SHP77 treated with DMSO at 0.1 percent for 48 hours (cell line): ENCODE results near the gene ARSD.
"Not testable (repeated sequence)": the region's sequence is repeated elsewhere in the genome, so short reads cannot be mapped to it uniquely, and the experiment has no call there.

Experiments used
- DNase-seq: peaks from one replicate; lab custom pipeline; 2025; lab: John Stamatoyannopoulos, UW

The ARSD gene

DNA sequence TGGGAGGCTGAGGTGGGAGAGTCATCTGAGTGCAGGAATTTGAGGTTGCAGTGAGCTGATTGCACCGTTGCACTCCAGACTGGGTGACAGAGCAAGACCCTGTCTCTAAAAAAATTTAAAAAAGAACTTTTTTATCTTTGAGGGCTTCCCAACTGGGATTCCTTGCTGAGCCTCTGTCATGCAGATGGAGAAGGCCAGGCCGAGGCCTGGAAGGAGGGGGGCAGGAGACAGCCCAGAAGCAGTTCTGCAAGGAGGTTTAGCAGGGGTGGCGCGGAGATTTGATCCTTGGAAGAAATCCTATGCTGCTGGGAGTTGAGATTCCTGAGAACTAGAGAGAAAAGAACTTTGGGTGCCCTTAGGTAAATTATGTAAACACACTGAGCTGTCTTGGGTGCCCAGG lies 2.5 kb upstream of the ARSD start:
- DNase-seq = no peak

DNA sequence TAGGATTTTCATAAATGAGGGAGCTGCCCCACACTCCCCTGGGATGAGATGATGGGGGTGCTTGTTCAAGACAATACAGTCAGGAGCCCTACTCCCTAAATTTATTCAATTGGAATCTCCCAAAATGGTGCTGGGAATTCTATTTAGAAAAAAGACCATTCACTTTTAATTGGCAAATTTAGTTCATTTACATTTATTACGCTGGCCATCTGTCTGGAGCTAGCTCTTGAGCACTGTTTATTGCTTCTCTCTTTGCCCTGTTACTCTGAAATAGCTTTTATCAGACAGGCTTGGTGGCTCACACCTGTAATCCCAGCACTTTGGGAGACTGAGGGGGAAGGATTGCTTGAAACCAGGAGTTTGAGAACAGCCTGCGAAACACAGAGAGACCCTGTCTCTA lies 2.0 kb upstream of the ARSD start:
- DNase-seq = no peak

DNA sequence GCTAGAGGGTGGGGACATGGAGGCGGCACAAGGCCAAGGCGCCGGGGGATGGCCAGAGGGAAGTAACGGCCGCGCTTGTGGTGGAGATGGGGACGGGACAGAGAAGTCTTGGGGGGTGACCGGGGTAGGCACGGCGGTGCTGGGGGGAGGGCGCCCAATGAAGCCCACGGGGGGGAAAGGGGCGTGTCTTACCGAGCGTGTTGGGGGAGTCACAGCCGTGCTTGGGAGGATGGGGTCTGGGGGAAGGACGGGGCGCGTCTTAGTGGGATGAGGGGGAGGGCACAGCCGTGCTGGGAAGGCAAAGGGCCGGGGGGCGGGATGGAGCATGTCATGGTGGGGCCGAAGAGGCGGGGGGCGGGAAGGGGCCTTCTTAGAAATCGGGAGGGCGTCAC lies 952 bp downstream of the ARSD start:
- no peak for DNase-seq

DNA sequence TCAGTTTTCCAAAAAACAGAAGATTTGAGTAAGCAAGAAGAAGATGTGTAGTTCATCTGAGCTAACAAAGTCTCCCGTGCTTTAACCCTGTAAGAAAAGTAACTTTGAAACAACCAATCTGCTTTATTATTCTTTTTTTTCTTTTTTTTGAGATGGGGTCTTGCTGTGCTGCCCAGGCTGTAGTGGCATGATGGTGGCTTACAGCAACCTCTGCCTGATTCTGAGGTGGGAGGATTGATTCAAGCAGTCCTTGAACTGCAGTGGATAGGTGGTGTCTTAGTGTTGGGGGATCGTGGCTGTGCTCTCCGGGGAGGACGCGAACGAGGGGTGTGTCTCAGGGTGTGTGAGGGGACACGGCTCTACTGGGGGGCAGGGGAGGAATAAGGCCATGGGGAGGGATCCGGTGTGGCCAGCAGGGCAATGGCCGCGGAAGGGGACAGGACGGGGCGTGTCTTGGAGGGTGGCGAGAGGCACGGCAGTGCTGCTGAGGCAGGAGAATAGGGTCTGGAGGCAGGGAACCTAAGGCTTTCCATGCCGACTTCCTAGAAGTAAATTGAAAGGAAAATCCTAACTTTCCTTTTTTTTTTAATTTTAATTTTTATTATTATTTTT lies 2.4 kb downstream of the ARSD start:
- no peak for DNase-seq

DNA sequence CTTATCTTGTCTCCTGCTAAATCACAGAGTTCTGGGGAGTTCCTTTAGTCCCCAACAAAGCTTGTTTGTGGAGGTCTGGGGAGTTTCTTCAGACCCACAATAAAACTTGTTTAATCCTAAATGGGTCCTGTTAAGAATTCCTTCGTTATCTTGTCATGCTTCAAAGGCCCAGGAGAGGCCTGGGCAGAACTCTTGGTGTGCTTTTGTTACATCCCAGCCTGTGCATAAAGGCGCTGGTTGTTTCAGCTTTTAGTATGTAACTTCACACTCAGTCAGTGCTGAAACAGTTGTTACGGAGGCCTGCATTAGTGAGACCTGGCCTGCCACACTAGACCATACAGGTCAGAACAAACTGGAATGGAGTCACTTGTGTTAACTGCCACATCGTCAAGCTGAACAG lies 2.9 kb downstream of the ARSD start:
- not testable (repeated sequence) for DNase-seq

DNA sequence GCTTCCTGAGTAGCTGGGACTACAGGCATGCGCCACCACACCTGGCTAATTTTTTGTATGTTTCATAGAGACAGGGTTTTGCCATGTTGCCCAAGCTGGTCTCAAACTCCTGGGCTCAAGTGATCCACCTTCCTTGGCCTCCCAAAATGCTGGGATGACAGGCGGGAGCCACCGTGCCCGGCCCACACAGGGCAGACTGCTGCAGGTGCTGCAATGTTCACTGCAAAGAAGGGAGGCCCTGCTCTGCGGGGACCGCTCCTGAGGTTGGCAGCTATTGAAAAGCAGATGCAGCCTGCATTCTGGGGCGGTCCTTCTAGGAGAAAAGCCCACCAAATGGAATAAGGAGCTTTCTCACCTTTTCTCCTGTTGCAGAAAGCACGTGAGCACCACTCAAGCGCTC lies 5.0 kb downstream of the ARSD start:
- DNase-seq = no peak

DNA sequence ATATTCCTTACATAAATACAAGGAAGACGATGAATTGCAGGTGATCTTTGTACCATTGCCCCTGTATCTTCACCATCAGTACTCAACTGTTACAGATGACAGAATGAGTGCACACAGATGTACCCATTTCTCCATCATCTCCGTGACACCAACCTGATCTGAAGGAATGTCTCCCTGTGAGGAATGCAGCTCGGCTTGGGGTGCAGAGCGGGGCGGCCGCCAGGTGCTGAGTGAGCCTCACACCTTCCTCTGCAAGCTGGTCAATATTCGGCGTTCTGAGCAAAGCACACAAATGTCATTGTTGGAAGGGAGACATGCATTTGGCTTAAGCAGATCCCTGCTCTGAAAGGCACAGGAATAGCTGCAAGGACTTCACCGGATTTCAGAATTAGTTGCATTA lies 7.4 kb downstream of the ARSD start:
- no peak for DNase-seq

DNA sequence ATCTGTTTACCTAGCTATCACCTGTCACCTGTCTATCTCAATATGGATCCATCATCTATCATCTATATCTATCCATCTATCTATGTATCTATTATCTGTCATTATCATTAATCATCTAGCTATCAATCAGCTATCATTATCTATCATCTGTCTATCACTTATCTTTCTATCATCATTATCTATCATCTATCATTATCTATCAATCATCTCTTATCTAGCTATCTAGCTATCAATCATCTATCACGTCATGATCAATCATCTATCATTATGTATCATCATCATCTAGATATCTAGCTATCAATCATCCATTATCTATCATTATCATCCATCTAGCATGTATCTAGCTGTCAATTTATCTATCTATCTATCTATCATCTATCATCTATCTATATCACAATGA lies 7.9 kb downstream of the ARSD start:
- no peak for DNase-seq

DNA sequence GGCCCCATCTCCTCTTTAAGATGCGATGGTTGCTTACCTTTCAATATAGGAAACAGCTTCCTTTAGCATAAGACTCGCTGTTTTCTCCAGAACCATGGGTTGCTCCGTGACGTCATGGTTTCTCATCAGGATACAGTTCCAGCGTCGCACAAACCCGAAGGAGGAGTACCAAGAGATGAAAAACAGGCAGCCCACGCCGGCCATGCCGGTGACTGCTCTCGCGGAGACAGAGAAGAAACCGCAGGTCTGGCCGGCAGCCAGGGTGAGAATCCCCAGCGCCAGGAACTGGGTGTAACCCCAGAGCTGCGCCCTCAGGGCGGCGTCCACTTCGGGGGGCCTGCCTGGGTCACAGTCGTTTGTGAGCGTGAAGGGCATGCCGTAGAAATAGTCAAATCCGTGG lies 11.4 kb downstream of the ARSD start:
- no peak for DNase-seq

DNA sequence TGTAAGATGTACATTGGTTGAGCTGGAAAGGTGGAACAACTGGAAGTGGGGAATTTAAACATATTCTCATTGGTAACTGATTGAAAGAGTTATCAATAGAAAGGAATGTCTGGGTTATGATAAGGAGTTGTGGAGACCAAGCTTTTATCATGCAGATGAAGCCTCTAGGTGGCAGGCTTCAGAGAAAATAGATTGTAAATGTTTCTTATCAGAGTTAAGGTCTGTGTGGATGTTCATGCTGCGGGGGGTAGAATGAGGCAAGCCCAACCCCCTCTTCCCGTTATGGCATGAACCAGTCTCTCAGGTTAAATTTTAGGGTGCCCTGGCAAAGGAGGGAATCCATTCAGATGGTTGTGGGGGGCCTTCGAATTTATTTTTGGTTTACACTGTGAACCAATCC lies 16.0 kb downstream of the ARSD start:
- DNase-seq = no peak

DNA sequence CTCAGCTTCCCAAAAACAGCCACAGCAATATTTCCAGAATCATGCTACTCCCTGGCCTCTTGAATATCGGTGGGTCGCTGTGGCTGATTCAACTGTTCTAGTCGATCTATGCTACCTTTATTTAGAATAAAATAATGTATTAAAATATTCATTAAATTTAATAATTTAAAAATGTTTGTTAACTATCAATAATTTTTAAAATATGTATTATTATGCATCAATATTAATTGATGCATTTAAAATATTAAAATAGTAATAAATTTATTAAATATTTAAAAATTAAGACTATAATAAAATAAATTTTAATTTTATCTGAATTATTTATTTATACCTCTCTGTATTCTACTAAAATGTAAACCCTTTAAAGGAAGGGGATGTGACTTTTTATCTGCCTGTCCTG lies 19.0 kb downstream of the ARSD start:
- DNase-seq = no peak

DNA sequence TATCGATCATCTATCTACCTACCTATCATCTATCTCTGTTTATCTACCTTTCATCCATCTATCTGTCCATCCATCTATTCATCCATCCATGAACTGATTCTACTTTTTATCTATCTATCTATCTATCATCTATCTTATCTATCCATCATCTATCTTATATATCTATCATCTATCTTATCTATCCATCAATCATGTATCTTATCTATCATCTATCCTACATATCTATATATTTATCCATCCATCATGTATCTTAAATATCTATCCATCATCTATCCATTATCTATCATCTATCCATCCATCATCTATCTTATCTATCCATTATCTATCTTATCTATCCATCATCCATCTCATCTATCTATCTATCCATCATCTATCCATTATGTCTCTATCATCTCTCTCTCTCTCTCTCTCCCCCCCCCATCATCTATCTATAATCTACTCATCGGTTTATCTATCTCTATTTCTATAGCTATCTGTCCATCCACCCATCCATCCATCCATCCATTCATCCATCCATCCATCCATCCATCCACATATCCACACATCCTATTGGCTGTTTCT lies 20.9 kb downstream of the ARSD start:
- DNase-seq = no peak

DNA sequence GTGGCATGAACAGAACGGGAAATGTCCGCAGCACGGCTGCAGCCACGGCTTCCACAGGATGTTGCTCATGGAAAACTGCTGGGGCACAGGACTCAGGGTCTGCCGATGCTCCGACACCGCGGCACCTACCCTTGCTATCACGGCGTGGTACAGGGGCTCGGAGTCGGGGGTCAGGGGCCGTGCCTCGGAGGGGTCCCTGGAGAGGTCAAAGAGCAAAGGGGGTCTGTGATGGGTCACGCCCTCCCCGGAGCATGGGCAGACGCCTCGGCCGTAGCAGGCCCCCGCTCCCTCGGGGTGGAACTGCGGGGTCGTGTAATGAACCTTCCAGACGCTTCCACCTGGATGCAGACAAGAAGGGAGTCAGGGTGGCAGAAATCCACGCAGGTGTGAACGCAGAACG lies 21.8 kb downstream of the ARSD start:
- no peak for DNase-seq

DNA sequence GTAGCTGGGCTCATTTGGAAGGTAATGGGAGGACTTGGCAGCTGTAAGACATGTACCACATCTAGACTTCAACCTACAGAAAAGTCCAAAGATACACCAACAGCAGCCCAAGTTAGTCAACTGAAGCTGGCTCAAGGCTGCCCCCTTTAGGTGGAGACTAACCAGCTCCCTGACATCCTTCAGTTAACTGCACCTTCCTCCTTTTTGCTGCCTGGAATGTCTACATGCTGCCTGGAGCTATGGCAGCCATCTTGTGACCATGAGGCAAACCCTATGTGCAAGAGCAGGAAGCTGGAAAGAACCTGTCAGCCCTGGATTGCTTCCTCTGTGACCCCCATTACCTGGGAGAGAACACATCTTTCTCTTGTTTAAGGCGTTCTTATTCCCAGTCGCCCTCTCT lies 25.8 kb downstream of the ARSD start:
- DNase-seq = no peak

DNA sequence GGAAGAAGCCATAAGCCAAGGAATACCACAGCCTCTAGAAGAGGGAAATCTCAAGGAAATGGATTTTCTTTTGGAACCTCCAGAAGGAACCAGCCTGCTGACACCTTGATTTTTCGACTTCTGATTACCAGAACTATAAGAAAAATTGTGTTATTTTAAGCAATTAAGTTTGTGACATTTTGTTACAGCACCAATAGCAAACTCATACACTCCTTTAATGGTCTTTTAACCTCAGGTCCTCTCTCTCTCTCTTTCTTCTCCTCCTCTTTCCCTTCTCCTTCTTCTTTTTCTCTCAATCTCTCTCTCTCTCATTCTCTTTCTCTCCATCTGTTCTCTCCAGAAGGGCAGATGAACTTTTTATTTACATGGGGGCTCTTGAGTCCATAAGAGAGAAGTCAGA lies 26.3 kb downstream of the ARSD start:
- no peak for DNase-seq

DNA sequence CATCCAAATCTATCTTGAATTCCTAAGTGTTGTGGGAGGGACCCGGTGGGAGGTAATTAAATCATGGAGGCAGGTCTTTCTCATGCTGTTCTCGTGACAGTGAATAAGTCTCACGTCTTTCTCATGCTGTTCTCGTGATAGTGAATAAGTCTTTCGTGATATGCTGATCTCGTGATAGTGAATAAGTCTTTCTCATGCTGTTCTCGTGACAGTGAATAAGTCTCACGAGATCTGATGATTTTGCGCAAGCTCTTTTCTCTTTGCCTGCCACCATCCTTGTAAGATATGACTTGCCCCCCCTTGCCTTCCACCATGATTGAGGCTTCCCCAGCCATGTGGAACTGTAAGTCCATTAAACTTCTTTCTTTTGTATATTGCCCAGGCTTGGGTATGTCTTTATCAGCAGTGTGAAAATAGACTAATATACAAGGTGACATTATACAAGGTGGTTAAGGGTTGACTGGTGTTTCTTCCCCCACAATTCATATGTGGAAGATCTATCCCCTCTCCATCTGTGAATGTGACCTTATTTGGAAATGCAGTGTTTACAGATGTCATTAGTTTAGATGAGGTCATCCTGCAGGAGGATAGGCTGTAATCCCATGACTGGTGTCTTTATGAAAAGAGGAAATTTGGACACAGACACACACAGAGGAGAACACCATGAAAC lies 27.6 kb downstream of the ARSD start:
- DNase-seq = no peak

DNA sequence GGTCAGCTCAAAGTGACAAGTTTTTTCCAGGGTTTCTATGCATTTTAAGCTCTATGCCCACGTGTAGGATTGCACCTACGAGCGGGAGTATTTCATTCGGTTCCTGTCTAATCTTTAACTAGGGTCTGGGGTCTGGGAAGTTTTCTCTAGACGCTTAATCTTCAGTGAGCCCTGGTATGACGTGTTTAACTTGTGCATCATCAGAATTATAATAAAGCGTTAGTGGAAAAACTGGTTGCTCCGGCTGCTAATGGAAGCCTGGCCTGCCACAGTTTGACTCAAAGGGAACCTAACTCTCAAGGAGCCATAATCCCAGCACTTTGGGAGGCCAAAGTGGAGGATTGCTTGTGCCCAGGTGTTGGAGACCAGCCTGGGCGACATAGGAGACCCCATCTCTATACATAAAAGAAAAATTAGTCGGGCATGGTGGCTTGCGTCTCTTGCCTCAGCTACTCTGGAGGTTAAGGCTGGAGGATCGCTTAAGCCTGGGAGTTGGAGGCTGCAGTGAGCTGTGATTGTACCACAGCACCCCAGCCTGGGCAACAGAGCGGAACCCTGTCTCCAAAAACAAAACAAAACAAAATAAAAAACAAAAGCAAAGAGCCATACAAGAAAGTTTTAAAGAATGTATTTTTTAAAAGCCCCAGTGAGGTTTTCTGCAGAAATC lies 30.2 kb downstream of the ARSD start:
- no peak for DNase-seq

DNA sequence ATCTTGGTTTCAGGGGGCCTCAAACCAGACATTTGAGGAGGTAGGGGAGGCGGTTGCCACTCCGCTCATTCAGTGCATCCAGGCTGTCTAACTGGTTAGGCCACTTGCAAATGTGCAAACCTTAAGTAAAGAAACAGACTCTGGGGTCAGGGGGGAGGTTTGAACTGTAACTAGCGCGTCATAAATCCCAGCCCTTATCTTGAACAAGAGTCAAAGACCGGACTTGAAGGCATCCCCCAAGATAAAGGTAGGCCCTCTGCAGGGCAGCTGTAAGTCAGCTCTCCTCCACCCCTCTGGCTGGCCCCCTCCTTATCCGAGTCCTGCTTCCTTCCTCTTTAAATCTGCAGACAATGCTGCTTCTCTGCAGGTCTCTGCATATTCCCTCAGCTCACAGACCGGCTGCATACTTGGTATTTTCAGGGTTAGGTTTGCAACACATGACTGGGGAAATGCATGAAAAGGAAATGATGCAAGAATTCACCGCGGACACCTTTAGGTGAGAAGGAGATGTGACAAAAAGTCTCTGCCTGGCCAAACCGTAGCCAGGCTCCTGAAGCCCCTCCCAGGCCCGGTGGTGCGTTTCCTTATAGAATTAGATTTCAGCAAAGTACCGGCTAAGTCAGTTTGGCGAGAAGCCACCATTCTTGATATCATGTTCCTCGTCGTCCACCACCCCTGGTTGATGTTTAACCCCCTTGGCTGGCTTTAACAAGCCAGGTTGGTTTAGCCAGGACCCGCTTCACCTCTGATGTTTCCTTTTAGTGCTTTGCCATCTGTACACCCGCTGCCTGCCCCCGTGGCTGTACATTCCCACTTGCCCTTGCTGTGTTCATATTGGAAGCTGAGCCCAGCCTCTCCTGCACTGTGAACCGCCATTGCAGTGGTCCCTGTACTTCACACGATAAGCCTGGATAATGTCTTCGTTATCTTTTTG lies 31.2 kb downstream of the ARSD start:
- not testable (repeated sequence) for DNase-seq

DNA sequence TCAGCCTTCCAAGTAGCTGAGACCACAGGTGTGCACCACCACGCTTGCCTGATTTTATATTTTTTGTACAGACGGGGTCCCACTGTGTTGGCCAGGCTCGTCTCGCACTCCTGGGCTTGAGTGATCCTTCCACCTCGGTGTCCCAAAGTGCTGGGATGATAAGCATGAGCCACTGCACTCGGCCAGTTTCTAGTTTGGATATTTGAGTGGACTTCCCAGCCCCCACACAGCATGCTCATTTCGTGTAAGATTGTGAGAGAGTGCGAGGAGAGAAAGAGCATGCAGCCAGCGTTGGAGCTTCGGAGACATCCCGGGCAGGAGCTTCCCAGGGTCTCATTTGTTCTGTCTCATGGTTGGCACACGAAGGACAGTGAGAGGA lies 31.8 kb downstream of the ARSD start:
- no peak for DNase-seq

DNA sequence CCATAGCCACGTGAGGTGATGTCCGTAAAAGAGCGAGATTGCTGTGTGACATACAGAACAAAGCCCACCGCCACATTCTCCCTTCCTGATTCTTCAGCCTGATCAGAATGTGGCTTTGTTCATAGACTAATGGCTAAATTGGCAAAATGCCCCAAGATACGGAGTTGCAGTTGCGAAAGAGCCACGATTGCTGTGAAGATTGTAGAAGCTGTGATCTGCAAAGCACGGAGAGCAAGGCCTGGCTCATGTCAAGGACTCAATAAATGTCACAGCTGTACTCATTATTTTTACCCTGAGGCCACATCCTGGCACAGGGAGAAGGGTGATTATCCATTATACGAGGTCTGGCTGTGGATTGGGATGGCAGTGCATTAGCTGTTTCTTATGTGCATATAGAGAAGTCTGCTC lies 34.2 kb downstream of the ARSD start:
- DNase-seq = no peak

DNA sequence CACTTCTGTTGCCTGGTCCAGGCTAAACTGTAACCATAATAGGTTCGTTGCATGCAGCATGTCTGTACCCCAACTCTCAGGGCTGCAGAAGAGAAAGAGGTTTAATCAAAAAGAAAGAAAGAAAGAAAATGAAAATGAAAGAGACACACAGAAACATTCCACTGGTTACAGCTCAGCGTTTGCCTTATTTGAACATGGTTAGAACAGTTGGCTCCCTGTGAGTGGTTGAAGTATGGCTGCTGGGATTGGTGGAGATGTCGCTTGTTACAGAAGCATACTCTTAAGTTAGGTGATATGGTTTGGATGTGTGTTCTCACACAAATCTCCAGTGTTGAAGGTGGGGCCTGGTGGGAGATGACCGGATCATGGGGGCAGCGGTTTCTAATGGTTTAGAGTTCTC lies 36.3 kb downstream of the ARSD start:
- no peak for DNase-seq
